ENCODE results near the gene GLE1.
"Not testable (repeated sequence)": the region's sequence is repeated elsewhere in the genome, so short reads cannot be mapped to it uniquely, and the experiment has no call there.

Gene GLE1

GRCh38 chr9:128580731-128581130 is 76.2 kb downstream of the GLE1 start:
- DNase-seq = no peak
- H3K36me3 ChIP-seq (replicated peaks) = peaks cover 95% of the 10 kb centered on the region
- no peaks in the 10 kb centered on the region for H3K27me3 ChIP-seq (replicated peaks)
- no peak for TF ChIP-seq CTCF (IDR thresholded peaks at IDR 0.05; ENCODE audit: low read depth, low read length, missing control alignments)
- in situ Hi-C loops (cut with HindIII; ENCODE audit: low pct_ligation_motif_present, low sequenced_read_pairs) = no loop called here
- no peak overlapping the region for H3K27ac ChIP-seq
- H3K4me3 ChIP-seq (ENCODE audit: low read depth, low read length) = no peak overlapping the region

DNA sequence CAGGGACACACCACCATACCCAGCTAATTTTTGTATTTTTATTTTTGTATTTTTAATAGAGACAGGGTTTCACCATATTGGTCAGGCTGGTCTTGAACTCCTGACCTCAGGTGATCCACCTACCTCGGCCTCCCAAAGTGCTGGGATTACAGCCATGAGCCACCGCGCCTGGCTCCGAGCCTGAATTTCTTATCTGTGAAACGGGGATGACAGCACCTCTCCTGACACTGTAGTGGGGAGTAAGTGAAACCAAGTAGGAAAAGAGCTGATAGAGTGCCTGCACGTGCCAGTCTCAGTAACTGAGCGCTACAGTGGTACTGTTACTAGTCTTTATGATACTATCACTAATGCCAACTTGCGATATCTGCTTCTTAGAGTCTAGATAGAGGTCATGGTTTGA is 80.6 kb downstream of the GLE1 start:
- H3K4me3 ChIP-seq (ENCODE audit: low read depth, low read length); H3K27me3 ChIP-seq (replicated peaks); H3K27ac ChIP-seq; DNase-seq; in situ Hi-C loops (cut with HindIII; ENCODE audit: low pct_ligation_motif_present, low sequenced_read_pairs): not testable (repeated sequence)
- H3K36me3 ChIP-seq (replicated peaks) = peaks cover 94% of the 10 kb centered on the region

- H3K27me3 ChIP-seq (replicated peaks); H3K27ac ChIP-seq; DNase-seq; H3K4me3 ChIP-seq (ENCODE audit: low read depth, low read length); in situ Hi-C loops (cut with HindIII; ENCODE audit: low pct_ligation_motif_present, low sequenced_read_pairs): not testable (repeated sequence)
- H3K36me3 ChIP-seq (replicated peaks) = peaks cover 94% of the 10 kb centered on the region
These were observed 82.4 kb downstream of the GLE1 start for GRCh38 chr9:128586934-128587333.

DNA sequence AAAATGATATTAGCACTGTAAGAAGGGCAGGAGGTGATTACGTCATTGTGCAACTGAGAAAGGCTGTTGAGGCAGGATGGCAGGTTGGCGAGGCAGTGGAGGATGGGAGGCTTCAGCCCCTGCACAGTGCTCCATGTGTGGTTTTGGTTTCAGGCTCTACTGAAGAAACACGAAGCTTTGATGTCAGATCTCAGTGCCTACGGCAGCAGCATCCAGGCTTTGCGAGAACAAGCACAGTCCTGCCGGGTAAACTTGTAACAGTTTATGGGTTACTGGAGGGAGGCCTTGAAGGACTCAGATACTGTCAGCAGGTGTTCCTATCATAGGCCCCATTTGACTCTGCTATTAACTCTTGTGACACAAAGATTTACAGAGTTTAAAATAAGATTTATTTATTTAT is 82.9 kb downstream of the GLE1 start:
- no peak overlapping the region for H3K27ac ChIP-seq
- peaks cover 94% of the 10 kb centered on the region for H3K36me3 ChIP-seq (replicated peaks)
- DNase-seq = no peak
- no peak overlapping the region for H3K4me3 ChIP-seq (ENCODE audit: low read depth, low read length)
- H3K27me3 ChIP-seq (replicated peaks) = no peaks in the 10 kb centered on the region
- no peak for TF ChIP-seq CTCF (IDR thresholded peaks at IDR 0.05; ENCODE audit: low read depth, low read length, missing control alignments)
- in situ Hi-C loops (cut with HindIII; ENCODE audit: low pct_ligation_motif_present, low sequenced_read_pairs) = no loop called here

- Histone ChIP-seq H3K4me3 (ENCODE audit: low read depth, low read length) (no peak overlapping the region), H3K27ac (no peak overlapping the region), H3K27me3 (replicated peaks) (no peaks in the 10 kb centered on the region), H3K36me3 (replicated peaks) (peaks cover 94% of the 10 kb centered on the region)
- DNase-seq = no peak
- no peak for TF ChIP-seq CTCF (IDR thresholded peaks at IDR 0.05; ENCODE audit: low read depth, low read length, missing control alignments)
- in situ Hi-C loops (cut with HindIII; ENCODE audit: low pct_ligation_motif_present, low sequenced_read_pairs) = no loop called here
These were observed 84.2 kb downstream of the GLE1 start for GRCh38 chr9:128588581-128589233.

Data from brain microvascular endothelial cell (primary cell).